Measurements from ENCODE around the gene ATP8A2.

- TF ChIP-seq SMC3 (conservative IDR thresholded peaks at IDR 0.05; ENCODE audit: poor library complexity) (no peak), RAD21 (conservative IDR thresholded peaks at IDR 0.05) (no peak), CTCF (IDR thresholded peaks at IDR 0.05; ENCODE audit: poor library complexity, severe bottlenecking) (no peak)
These were observed 310.5 kb downstream of the ATP8A2 start for GRCh38 chr13:25682276-25682675.
